DND-41 (cell line): ENCODE data around the gene PCGF3.
"Not testable (repeated sequence)": the region's sequence is repeated elsewhere in the genome, so short reads cannot be mapped to it uniquely, and the experiment has no call there.

Experiments
- ATAC-seq: fragments of 200-7000 bp; cut with Tn5 transposase; 3 replicates; pipeline ENCODE4 v1.9.1; 2021; ENCODE audit warnings: low read depth; ENCODE audit not compliant: insufficient read depth
- DNase-seq: peaks from one replicate; pipeline ENCODE4 v3.0.0-alpha.2; 2020
- H2AFZ ChIP-seq: 2 replicates; pipeline ENCODE4 v1.6.0; 2012; ENCODE audit warnings: low read depth, low read length
- H3K27ac ChIP-seq: 2 replicates; pipeline ENCODE4 v1.5.1; 2012; ENCODE audit warnings: low read length, inconsistent platforms
- H3K27me3 ChIP-seq: fragments of 200-600 bp; sonication (generic); 2 replicates; pipeline ENCODE4 v1.6.0; 2012; ENCODE audit warnings: low read length, mild to moderate bottlenecking, inconsistent platforms; ENCODE audit not compliant: insufficient read depth, poor library complexity
- H3K36me3 ChIP-seq: 2 replicates; pipeline ENCODE4 v1.5.1; 2012; ENCODE audit warnings: low read length, inconsistent platforms; ENCODE audit not compliant: insufficient read depth
- H3K4me1 ChIP-seq: 2 replicates; pipeline ENCODE4 v1.5.1; 2012; ENCODE audit warnings: mild to moderate bottlenecking, low read length; ENCODE audit not compliant: insufficient read depth
- H3K4me2 ChIP-seq: 2 replicates; pipeline ENCODE4 v1.6.0; 2012; ENCODE audit warnings: mild to moderate bottlenecking, moderate library complexity, low read length, inconsistent platforms; ENCODE audit not compliant: insufficient read depth
- H3K4me3 ChIP-seq, 2 experiments: fragments of 200-600 bp in 1 of 2; shearing (Covaris generic) in 1 of 2; 2 replicates each; pipeline ENCODE4 v1.5.1; 2012 to 2016; ENCODE audit warnings: inconsistent platforms in 2 of 2, low read length in 2 of 2, mild to moderate bottlenecking in 2 of 2, low read depth in 1 of 2, moderate library complexity in 1 of 2
- H3K79me2 ChIP-seq: 2 replicates; pipeline ENCODE4 v1.6.0; 2012; ENCODE audit warnings: low read length, inconsistent platforms; ENCODE audit not compliant: insufficient read depth
- H3K9ac ChIP-seq: 2 replicates; pipeline ENCODE4 v1.6.0; 2012; ENCODE audit warnings: low read depth, mild to moderate bottlenecking, inconsistent platforms, low read length, moderate library complexity
- H3K9me3 ChIP-seq: 2 replicates; pipeline ENCODE4 v1.5.1; 2012; ENCODE audit warnings: low read length, moderate library complexity, mild to moderate bottlenecking, inconsistent platforms; ENCODE audit not compliant: insufficient read depth, severe bottlenecking
- H4K20me1 ChIP-seq: 2 replicates; pipeline ENCODE4 v1.6.0; 2012; ENCODE audit warnings: low read length; ENCODE audit not compliant: insufficient read depth
- EZH2 ChIP-seq: IDR thresholded peaks from 3 replicates; pipeline ENCODE4 v1.6.1; 2012; ENCODE audit warnings: borderline replicate concordance, low read depth, mild to moderate bottlenecking, moderate library complexity, low read length, inconsistent platforms; ENCODE audit not compliant: severe bottlenecking
- TF ChIP-seq, protein P1 (sequence below): IDR thresholded peaks from 2 replicates; pipeline ENCODE4 v1.5.1; 2012; ENCODE audit warnings: borderline replicate concordance, low read length, moderate library complexity, mild to moderate bottlenecking; ENCODE audit not compliant: poor library complexity, severe bottlenecking; ENCODE audit errors: extremely low read depth

Gene PCGF3

DNA sequence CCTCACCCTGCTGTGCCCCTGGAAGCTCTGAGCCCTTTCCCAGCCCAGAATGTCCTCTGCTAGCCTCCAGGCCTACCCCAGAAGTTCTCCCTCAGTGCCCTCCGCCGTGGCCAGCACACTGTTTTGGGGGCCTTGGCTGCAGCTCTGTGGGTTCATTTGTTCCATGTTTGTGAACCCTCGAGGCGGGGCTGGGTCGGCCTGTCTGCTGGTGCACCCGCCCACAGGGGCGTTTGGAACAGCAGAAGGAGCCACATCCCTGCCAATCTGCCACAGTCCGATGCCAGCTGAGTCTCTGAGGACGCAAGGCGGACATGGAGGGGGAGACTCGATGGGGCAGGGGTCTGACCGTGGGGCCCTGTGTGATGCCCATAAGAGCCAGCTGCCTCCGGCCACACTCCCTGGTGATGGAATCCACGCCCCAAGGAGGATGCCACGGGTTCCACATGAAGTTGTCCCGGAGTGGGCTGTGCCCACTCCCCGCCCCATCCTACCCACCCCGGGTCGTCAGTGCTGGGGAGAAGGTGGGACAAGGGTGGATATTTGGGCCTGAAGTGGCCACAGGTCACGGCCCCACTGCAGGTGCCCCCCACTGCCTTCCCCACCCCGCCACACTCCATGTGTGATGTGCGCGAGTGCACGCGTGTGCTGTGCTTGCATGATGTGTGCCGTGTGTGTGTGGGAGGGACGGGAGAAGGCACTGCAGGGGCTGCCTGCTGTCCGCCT is 38.6 kb upstream of the PCGF3 start:
- Histone ChIP-seq H2AFZ (no peak overlapping the region), H3K4me1 (peaks cover 31% of the 10 kb centered on the region), H4K20me1 (no peaks in the 10 kb centered on the region; the same call in 1 of the 2 replicates), H3K27ac (no peak overlapping the region), H3K9ac (no peak overlapping the region), H3K4me3 (no peak overlapping the region), H3K4me2 (no peak overlapping the region), H3K79me2 (peaks cover 33% of the 10 kb centered on the region), H3K9me3 (no peaks in the 10 kb centered on the region), H3K36me3 (peaks cover 24% of the 10 kb centered on the region), H3K27me3 (no peaks in the 10 kb centered on the region)
- no peak for ATAC-seq
- no peak for DNase-seq
- TF ChIP-seq, protein P1, sequence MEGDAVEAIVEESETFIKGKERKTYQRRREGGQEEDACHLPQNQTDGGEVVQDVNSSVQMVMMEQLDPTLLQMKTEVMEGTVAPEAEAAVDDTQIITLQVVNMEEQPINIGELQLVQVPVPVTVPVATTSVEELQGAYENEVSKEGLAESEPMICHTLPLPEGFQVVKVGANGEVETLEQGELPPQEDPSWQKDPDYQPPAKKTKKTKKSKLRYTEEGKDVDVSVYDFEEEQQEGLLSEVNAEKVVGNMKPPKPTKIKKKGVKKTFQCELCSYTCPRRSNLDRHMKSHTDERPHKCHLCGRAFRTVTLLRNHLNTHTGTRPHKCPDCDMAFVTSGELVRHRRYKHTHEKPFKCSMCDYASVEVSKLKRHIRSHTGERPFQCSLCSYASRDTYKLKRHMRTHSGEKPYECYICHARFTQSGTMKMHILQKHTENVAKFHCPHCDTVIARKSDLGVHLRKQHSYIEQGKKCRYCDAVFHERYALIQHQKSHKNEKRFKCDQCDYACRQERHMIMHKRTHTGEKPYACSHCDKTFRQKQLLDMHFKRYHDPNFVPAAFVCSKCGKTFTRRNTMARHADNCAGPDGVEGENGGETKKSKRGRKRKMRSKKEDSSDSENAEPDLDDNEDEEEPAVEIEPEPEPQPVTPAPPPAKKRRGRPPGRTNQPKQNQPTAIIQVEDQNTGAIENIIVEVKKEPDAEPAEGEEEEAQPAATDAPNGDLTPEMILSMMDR = no peak
- no peak for TF ChIP-seq EZH2

DNA sequence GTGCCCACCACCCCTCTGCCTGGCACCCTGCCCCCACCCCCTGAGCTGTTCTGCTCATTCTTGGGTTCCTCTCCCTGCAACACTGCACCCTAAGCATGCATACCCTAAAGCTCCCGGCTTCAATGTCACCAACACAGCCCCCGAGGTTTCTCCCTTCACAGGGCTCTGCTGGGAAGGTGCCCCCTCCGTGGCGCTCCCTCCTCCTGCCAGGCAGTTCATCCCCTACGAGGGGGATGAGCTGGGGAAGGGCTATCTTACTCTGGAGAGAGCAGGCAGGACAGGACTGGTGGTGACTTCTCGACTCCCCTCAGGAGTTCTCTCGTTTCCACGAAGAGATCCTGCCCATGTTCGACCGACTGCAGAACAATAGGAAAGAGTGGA is 38.1 kb upstream of the PCGF3 start:
- H4K20me1 ChIP-seq = no peaks in the 10 kb centered on the region; the same call in 1 of the 2 replicates
- H2AFZ ChIP-seq = no peak overlapping the region
- H3K4me3 ChIP-seq = no peak overlapping the region
- H3K27me3 ChIP-seq = no peaks in the 10 kb centered on the region
- peaks cover 29% of the 10 kb centered on the region for H3K4me1 ChIP-seq
- TF ChIP-seq, protein P1 = no peak
- no peak for TF ChIP-seq EZH2
- no peak overlapping the region for H3K27ac ChIP-seq
- ATAC-seq (no peak), DNase-seq (no peak)
- no peak overlapping the region for H3K4me2 ChIP-seq
- H3K9me3 ChIP-seq = no peaks in the 10 kb centered on the region
- H3K9ac ChIP-seq = no peak overlapping the region
- H3K36me3 ChIP-seq = peaks cover 24% of the 10 kb centered on the region
- H3K79me2 ChIP-seq = peaks cover 33% of the 10 kb centered on the region

DNA sequence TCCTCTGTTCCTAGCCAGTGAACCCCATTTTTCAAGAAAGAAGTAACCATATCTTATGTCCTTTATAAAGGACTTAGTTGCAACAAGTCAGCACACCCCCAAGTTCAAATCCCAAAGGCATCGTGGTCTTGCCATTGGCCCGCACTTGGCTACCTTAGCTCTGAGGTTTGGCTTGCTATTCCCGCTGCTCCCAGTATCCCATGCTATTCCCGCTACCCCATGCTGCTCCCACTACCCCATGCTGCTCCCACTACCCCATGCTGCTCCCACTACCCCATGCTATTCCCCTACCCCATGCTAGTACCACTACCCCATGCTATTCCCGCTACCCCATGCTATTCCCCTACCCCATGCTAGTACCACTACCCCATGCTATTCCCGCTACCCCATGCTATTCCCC is 37.4 kb upstream of the PCGF3 start:
- H3K79me2 ChIP-seq = peaks cover 34% of the 10 kb centered on the region
- ATAC-seq = not testable (repeated sequence)

DNA sequence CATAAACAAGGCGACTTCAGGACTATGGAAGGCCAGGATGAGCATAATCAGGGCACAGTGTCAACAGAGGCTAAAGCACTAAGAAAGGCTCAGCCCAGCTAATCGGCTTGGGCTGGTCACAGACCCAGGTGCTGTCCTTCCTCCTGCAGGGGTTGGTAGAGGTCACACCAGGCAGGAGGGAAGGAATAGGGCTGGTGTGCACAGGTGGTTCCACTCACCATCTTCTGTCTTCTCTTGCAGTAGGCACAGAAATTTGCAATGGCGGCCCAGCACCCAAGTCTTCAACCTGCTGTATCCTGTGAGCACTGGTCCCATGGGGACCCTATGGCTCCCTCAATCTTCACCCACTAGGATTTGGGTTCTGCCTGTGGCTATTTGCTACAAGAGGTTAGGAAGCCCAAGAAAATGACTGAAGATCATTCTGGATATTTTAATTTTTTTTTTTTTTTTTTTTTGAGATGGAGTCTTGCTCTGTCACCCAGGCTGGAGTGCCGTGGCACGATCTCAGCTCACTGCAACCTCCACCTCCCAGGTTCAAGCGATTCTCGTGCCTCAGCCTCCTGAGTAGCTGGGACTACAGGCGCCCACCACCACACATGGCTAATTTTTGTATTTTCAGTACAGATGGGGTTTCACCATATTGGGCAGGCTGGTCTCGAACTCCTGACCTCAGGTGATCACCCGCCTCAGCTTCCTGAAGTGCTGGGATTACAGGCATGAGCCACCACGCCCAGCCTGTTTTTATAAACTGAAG is 35.6 kb upstream of the PCGF3 start:
- H3K4me2 ChIP-seq, ATAC-seq, H3K9ac ChIP-seq, H3K4me3 ChIP-seq, H3K9me3 ChIP-seq, H2AFZ ChIP-seq, H4K20me1 ChIP-seq, H3K27ac ChIP-seq, H3K27me3 ChIP-seq, DNase-seq: not testable (repeated sequence)
- Histone ChIP-seq H3K4me1 (peaks cover 23% of the 10 kb centered on the region), H3K79me2 (peaks cover 29% of the 10 kb centered on the region), H3K36me3 (peaks cover 32% of the 10 kb centered on the region)

More for the DNA sequence above, 37.4 kb upstream of the PCGF3 start:
- Histone ChIP-seq H3K4me1 (peaks cover 29% of the 10 kb centered on the region), H3K36me3 (peaks cover 30% of the 10 kb centered on the region)
- H2AFZ ChIP-seq, H3K27ac ChIP-seq, H3K9ac ChIP-seq, H3K9me3 ChIP-seq, H3K4me2 ChIP-seq, DNase-seq, H3K4me3 ChIP-seq, H3K27me3 ChIP-seq, H4K20me1 ChIP-seq: not testable (repeated sequence)
